Stimulated activated CD8-positive, alpha-beta memory T cell treated with anti-CD3 and anti-CD28 coated beads, Interleukin-15, amount 100 ng/mL, for 24 hours (primary cell): Measurements from ENCODE around the gene TBL1XR1.
"Not testable (repeated sequence)": the region's sequence is repeated elsewhere in the genome, so short reads cannot be mapped to it uniquely, and the experiment has no call there.

ENCODE experiments used
- DNase-seq: peaks from one replicate; pipeline ENCODE4 v3.0.0-alpha.2; 2020; ENCODE audit warnings: low read depth

The TBL1XR1 gene

GRCh38 chr3:177181418-177181817 lies 15.9 kb downstream of the TBL1XR1 start:
- DNase-seq, result no peak

GRCh38 chr3:177180506-177180905 lies 16.8 kb downstream of the TBL1XR1 start:
- no peak for DNase-seq

GRCh38 chr3:177179281-177180067 lies 17.8 kb downstream of the TBL1XR1 start:
- DNase-seq, result no peak

GRCh38 chr3:177177749-177178221 lies 19.5 kb downstream of the TBL1XR1 start:
- DNase-seq, result no peak

GRCh38 chr3:177174607-177175170 lies 22.6 kb downstream of the TBL1XR1 start:
- DNase-seq, result no peak

GRCh38 chr3:177169936-177170722 lies 27.2 kb downstream of the TBL1XR1 start:
- no peak for DNase-seq

GRCh38 chr3:177168431-177168830 lies 28.9 kb downstream of the TBL1XR1 start:
- DNase-seq, result no peak

- DNase-seq, result no peak
These were observed 34.5 kb downstream of the TBL1XR1 start for GRCh38 chr3:177162742-177163141.

GRCh38 chr3:177161603-177162002 lies 35.7 kb downstream of the TBL1XR1 start:
- DNase-seq, result not testable (repeated sequence)

GRCh38 chr3:177158461-177158860 lies 38.8 kb downstream of the TBL1XR1 start:
- DNase-seq, result no peak

GRCh38 chr3:177157492-177157891 lies 39.8 kb downstream of the TBL1XR1 start:
- no peak for DNase-seq

GRCh38 chr3:177154733-177155132 lies 42.5 kb downstream of the TBL1XR1 start:
- DNase-seq, result no peak

GRCh38 chr3:177150970-177151627 lies 46.2 kb downstream of the TBL1XR1 start:
- DNase-seq, result no peak

GRCh38 chr3:177150218-177150916 lies 46.9 kb downstream of the TBL1XR1 start:
- no peak for DNase-seq

GRCh38 chr3:177149106-177149505 lies 48.2 kb downstream of the TBL1XR1 start:
- DNase-seq, result no peak

- DNase-seq, result no peak
These were observed 49.5 kb downstream of the TBL1XR1 start for GRCh38 chr3:177147790-177148189.

- DNase-seq, result no peak
These were observed 50.6 kb downstream of the TBL1XR1 start for GRCh38 chr3:177146646-177147045.

GRCh38 chr3:177145954-177146353 lies 51.3 kb downstream of the TBL1XR1 start:
- no peak for DNase-seq

GRCh38 chr3:177145381-177145780 lies 51.9 kb downstream of the TBL1XR1 start:
- no peak for DNase-seq

- DNase-seq, result no peak
These were observed 52.4 kb downstream of the TBL1XR1 start for GRCh38 chr3:177144922-177145321.

GRCh38 chr3:177141899-177142646 lies 55.2 kb downstream of the TBL1XR1 start:
- no peak for DNase-seq
